Loucy (cell line): ENCODE data around the gene SLC39A13.
A peak's percentile ranks its signal among the peaks of the same experiment; 100 is the strongest.

Source experiments
- H2AFZ ChIP-seq: fragments of 200-600 bp; sonication (generic); 2 replicates; pipeline ENCODE4 v1.6.0; 2016; ENCODE audit warnings: antibody characterized with exemption, mild to moderate bottlenecking, low read length, moderate library complexity
- H3F3A ChIP-seq: fragments of 200-600 bp; 2 replicates; pipeline ENCODE4 v1.6.0; 2016; ENCODE audit warnings: antibody characterized with exemption, low read depth, mild to moderate bottlenecking
- H3K27me3 ChIP-seq: fragments of 200-600 bp; sonication (generic); 2 replicates; pipeline ENCODE4 v1.6.1; 2014; ENCODE audit warnings: low read length, mild to moderate bottlenecking; ENCODE audit not compliant: insufficient read depth, poor library complexity, severe bottlenecking
- H3K36me3 ChIP-seq: fragments of 200-600 bp; sonication (generic); 2 replicates; pipeline ENCODE4 v1.6.1; 2016; ENCODE audit warnings: low read length; ENCODE audit not compliant: insufficient read depth
- H3K4me1 ChIP-seq: fragments of 200-600 bp; sonication (generic); 2 replicates; pipeline ENCODE4 v1.5.1; 2014; ENCODE audit warnings: low read length, mild to moderate bottlenecking; ENCODE audit not compliant: insufficient read depth, poor library complexity, severe bottlenecking
- H3K4me2 ChIP-seq: fragments of 200-600 bp; sonication (generic); 2 replicates; pipeline ENCODE4 v1.6.0; 2014; ENCODE audit warnings: antibody characterized with exemption, low read length, low read depth, mild to moderate bottlenecking; ENCODE audit not compliant: poor library complexity, severe bottlenecking
- H3K4me3 ChIP-seq: fragments of 200-600 bp; sonication (generic); 2 replicates; pipeline ENCODE4 v1.5.1; 2014; ENCODE audit warnings: low read length, mild to moderate bottlenecking, mixed read lengths; ENCODE audit not compliant: poor library complexity, severe bottlenecking
- H3K79me2 ChIP-seq: fragments of 200-600 bp; sonication (generic); 2 replicates; pipeline ENCODE4 v1.6.1; 2014; ENCODE audit warnings: low read length; ENCODE audit not compliant: insufficient read depth
- H3K9ac ChIP-seq: fragments of 200-600 bp; sonication (generic); 2 replicates; pipeline ENCODE4 v1.6.0; 2014; ENCODE audit warnings: mild to moderate bottlenecking, low read depth, low read length, moderate library complexity; ENCODE audit not compliant: poor library complexity, severe bottlenecking
- H3K9me2 ChIP-seq: fragments of 200-600 bp; sonication (generic); replicated peaks from 2 replicates; pipeline ENCODE4 v1.6.1; 2016; ENCODE audit warnings: low read depth, low read length, mixed read lengths
- H3K9me3 ChIP-seq: fragments of 200-600 bp; sonication (generic); 2 replicates; pipeline ENCODE4 v1.6.1; 2014; ENCODE audit warnings: mild to moderate bottlenecking, antibody characterized with exemption, low read length, low read depth; ENCODE audit not compliant: insufficient read depth
- H4K20me1 ChIP-seq: fragments of 200-600 bp; sonication (generic); 2 replicates; pipeline ENCODE4 v1.6.0; 2014; ENCODE audit warnings: antibody characterized with exemption, low read length, mild to moderate bottlenecking; ENCODE audit not compliant: insufficient read depth, poor library complexity, severe bottlenecking
- CTCF ChIP-seq: fragments of 200-600 bp; sonication (generic); conservative IDR thresholded peaks from 2 replicates; pipeline ENCODE4 v1.5.1; 2014; ENCODE audit warnings: mild to moderate bottlenecking, antibody characterized with exemption, low read length
- EZH2phosphoT487 ChIP-seq: fragments of 200-600 bp; IDR thresholded peaks from 2 replicates; pipeline ENCODE4 v1.6.1; 2018; ENCODE audit warnings: antibody characterized with exemption, mild to moderate bottlenecking, moderate library complexity, borderline replicate concordance

The SLC39A13 gene

GRCh38 chr11:47377571-47378009 lies 30.8 kb upstream of the SLC39A13 start:
- Histone ChIP-seq H3K9ac (peak overlapping the region; percentile 28), H3K9me3 (no peaks in the 10 kb centered on the region), H3K27me3 (no peaks in the 10 kb centered on the region), H3K4me1 (peaks cover 22% of the 10 kb centered on the region), H3K79me2 (no peaks in the 10 kb centered on the region), H3K4me3 (no peak overlapping the region), H3K4me2 (no peak overlapping the region), H4K20me1 (no peaks in the 10 kb centered on the region), H3F3A (no peaks in the 10 kb centered on the region), H3K9me2 (no peaks in the 10 kb centered on the region; the same call in 1 of the 2 replicates), H3K36me3 (no peaks in the 10 kb centered on the region), H2AFZ (no peak overlapping the region)
- no peak for TF ChIP-seq EZH2phosphoT487
- TF ChIP-seq CTCF: no peak

DNA sequence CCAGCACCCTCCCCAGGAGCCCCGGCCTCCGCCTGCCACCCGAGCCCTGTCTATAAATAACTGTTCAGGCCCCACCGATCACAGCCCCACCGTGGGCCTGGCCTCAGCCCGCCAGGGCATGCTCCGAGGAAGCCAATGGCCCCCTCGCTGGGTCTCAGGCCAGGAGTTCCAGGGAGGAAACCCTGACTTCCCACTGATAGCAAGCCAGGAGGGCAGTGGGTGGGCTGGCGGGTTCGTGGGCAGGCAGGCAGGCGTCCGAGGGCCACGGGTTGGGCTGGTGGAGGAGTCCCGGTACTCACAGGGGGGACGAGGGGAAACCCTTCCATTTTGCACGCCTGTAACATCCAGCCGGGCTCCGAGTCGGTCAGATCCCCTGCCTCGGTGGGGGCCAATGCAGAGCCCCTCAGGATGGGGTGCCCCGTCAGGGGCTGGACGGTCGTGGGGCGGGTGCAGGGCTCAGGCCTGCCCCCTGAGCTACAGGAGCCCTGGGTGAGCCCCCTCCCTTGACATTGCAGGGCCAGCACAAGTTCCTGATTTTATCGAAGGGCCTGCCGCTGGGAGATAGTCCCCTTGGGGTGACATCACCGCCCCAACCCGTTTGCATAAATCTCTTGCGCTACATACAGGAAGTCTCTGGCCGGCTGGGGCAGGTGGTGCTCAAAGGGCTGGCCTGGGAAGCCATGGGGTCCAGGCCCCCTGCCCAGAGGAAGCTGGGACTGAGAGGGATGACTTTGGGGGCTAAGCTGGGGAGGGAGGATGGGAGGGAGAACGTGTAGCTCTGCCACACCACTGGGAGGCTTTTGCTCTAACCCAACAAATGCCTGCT lies 30.2 kb upstream of the SLC39A13 start, which contains the start of gene SPI1:
SPI1 (minus strand) TSS at position 538 of the 826 bp plus-strand sequence; CDS start at position 344, 194 bp downstream.
- no peak within 1 kb of the TSS for H3K4me2 ChIP-seq
- peaks cover 24% of the 10 kb centered on the region for H3K4me1 ChIP-seq
- H3K9me2 ChIP-seq: no peaks in the 10 kb centered on the region; the same call in 1 of the 2 replicates
- H3K4me3 ChIP-seq: no peak within 1 kb of the TSS
- H3K9me3 ChIP-seq: no peaks in the 10 kb centered on the region
- no peaks in the 10 kb centered on the region for H3K79me2 ChIP-seq
- H2AFZ ChIP-seq: no peak within 1 kb of the TSS; the same call in 1 of the 2 replicates
- no peak for TF ChIP-seq EZH2phosphoT487
- no peak for TF ChIP-seq CTCF
- H3K27me3 ChIP-seq: no peaks in the 10 kb centered on the region
- H3F3A ChIP-seq: no peaks in the 10 kb centered on the region
- H3K9ac ChIP-seq: peak within 1 kb of the TSS; percentile 28
- H3K36me3 ChIP-seq: no peaks in the 10 kb centered on the region
- H4K20me1 ChIP-seq: no peaks in the 10 kb centered on the region

DNA sequence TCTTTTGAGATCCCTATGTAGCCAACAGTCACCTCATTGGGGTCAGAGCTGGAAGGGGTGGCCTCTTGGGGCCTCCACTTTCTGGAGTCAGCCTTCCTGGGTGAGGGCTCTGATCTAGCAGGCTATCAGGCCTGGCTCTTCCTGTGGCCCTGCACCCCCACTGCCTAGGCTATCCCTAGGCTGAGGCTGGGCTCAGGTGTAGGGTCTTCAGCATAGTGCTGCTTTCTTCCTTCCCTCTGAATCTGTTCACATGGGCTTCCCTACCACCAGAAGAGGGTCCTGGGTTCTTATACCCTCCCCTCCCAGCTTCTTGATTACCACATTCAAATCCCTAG lies 29.6 kb upstream of the SLC39A13 start:
- Histone ChIP-seq H3K4me1 (peaks cover 24% of the 10 kb centered on the region), H3K9me3 (no peaks in the 10 kb centered on the region), H3K9me2 (no peaks in the 10 kb centered on the region; the same call in 1 of the 2 replicates), H3K4me2 (no peak overlapping the region), H3F3A (no peaks in the 10 kb centered on the region), H3K27me3 (no peaks in the 10 kb centered on the region), H3K79me2 (no peaks in the 10 kb centered on the region), H4K20me1 (no peaks in the 10 kb centered on the region), H3K36me3 (no peaks in the 10 kb centered on the region), H2AFZ (no peak overlapping the region; the same call in 1 of the 2 replicates), H3K4me3 (no peak overlapping the region), H3K9ac (peak overlapping the region; percentile 28)
- TF ChIP-seq EZH2phosphoT487 (no peak), CTCF (no peak)
